Loucy (cell line): ENCODE data around the gene ACSS3.

Experiments
- CTCF ChIP-seq: fragments of 200-600 bp; sonication (generic); conservative IDR thresholded peaks from 2 replicates; pipeline ENCODE4 v1.5.1; 2014; ENCODE audit warnings: mild to moderate bottlenecking, antibody characterized with exemption, low read length
- EZH2phosphoT487 ChIP-seq: fragments of 200-600 bp; IDR thresholded peaks from 2 replicates; pipeline ENCODE4 v1.6.1; 2018; ENCODE audit warnings: antibody characterized with exemption, mild to moderate bottlenecking, moderate library complexity, borderline replicate concordance

GRCh38 chr12:81162391-81163136, 84.7 kb downstream of the ACSS3 start:
- no peak for TF ChIP-seq CTCF
- no peak for TF ChIP-seq EZH2phosphoT487
